Endometrium (tissue), 2 donors: ENCODE results near the gene CHAD.
A peak's percentile ranks its signal among the peaks of the same experiment; 100 is the strongest.
"Not testable (repeated sequence)": the region's sequence is repeated elsewhere in the genome, so short reads cannot be mapped to it uniquely, and the experiment has no call there.

Experiments
- FAIRE-seq: peaks from 2 replicates; lab custom pipeline; 2012; peaks lifted over from hg19 to GRCh38; lab: Jason Lieb, UNC
- donor health status: control.
- donor health status: control.

The CHAD gene

DNA sequence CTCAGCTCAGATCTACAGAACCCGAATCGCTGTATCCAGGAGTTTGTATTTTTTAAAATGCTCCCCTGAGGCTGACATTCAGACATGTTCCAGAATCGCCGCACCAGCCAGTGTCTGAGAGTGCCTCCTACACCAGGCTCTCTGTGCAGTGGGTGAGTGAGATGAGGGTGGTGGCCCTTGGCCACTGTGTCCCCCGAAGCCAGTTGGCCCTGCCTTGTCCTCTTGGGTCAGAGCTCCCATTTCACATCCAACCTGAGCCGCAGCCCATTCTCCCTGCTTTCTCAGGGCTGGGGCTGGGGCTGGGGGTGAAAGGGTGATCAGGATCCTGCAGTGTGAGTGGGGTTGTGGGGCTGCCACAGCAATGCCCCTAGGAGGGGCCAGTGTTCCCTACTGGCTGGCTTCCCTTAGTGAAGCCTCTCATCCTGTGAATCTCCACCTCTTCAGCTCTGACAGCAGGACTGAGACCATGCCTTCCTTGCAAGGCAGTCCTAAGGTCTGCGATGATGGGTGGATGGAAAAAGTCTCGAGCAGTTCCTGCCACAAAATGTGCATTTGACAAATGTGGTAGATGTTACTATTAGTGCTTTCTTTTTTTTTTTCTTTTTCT is 26.6 kb upstream of the CHAD start:
- FAIRE-seq, result no peak

DNA sequence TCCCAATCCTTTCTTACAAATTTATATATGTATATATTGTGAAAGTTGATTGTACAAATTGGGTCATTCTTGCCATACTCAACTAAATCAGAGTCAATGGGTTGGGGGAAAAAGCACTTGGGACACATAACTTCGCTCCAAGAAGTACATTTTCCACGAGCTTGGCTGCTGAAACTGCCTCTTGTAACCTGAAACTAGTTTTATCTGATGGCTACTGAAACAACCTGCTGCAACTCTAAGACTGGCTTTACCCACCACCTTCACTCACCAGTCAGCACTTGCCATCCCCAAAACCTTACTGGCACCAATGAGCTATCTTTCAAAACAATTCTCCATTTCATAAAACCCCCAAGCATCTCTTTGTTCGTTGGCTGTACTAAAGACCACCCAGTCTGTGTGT is 25.1 kb upstream of the CHAD start:
- no peak for FAIRE-seq

DNA sequence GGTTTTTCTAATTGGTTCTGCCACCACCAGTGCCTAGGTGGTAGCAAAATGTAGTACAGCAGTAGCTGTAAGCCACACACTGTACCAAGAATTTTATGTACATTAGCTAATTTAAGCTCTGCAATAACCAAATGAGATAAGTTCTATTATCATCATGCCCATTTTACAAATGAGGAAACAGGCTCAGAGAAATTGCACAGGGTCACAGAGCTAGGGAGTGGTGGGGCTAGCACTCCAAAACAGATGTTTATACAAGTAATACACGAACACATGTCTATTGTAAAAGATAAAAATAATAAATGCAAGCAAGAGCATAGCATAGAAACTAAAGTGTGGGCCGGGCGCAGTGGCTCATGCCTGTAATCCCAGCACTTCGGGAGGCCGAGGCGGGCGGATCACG is 23.5 kb upstream of the CHAD start:
- no peak for FAIRE-seq

DNA sequence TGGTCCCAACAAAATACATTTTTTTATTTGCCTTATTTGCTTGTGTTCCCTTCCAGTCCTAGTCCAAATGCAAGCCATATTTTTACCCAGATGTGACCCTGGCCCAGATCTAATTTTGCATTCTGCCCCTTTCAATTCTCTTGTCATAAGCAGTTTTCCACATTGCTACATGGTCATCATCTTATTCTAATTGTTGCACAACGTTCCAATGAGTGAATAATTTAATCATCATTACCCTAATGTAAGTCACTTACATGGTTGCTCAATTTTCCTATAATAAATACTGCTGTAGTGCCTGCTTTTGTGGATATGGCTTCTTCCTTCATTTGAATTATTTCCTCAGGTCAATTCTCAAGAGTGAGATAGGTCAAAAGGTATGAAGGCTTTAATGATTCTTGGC is 22.8 kb upstream of the CHAD start:
- FAIRE-seq, result no peak

DNA sequence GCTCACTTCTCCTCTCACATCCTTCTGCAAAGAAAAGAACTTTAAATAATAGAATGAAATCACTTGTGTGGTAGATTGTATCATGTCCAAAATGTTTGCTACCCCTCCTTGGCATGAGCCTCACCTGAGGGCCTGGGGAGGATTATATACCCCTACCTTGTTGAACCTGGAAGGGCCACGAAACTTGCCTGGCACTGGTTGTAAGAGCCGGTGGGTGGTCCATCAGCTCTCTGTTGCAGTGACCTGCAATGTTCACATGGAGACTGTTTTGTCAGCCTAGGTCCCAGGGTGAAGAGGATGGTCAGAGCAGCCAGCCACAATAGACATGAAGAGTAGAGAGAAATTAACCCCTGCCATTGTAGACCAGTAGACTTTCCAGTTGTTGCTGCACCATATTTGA is 20.2 kb upstream of the CHAD start:
- FAIRE-seq, result no peak

DNA sequence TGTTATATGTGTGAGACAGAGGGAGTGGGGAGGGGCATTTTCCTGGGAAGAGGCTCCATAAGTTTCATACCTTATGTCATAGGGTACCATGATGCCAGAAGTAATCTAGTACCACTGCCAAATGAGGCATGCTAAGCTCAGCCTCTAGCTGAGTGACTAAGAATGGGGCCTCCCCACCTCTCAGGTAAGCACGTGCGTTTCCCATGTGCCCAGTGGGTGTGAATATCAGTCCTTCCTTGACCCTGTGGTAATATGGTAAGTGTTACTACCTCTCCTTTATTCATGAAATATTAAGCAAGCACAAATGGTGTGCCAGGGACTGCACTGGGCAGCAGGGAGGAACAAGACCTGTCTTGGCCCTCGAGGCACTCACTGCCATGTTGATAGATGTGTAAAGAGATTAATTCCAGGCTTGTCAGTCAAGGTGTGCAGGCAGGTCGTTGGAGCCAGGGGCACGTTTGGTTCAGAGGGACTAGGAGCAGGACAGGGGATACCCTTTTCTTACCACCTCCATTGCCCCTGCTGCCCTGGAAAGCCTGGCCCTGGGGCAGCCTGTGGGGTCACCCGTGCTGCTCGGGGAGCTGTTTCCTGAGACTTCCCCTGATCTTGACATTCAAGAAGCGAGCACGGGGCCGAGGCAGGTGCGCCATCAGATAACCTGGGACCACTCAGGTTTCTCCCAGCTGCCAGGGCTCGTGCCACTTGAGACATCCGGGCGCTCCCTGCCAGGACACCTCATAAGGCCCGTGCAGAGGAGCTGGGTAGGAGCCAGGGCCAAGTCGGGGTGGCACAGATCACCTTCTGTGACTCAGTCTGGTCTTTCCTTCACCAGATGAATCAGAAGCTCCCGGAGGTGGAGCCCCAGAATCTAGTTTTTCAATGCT is 18.8 kb upstream of the CHAD start:
- no peak for FAIRE-seq

DNA sequence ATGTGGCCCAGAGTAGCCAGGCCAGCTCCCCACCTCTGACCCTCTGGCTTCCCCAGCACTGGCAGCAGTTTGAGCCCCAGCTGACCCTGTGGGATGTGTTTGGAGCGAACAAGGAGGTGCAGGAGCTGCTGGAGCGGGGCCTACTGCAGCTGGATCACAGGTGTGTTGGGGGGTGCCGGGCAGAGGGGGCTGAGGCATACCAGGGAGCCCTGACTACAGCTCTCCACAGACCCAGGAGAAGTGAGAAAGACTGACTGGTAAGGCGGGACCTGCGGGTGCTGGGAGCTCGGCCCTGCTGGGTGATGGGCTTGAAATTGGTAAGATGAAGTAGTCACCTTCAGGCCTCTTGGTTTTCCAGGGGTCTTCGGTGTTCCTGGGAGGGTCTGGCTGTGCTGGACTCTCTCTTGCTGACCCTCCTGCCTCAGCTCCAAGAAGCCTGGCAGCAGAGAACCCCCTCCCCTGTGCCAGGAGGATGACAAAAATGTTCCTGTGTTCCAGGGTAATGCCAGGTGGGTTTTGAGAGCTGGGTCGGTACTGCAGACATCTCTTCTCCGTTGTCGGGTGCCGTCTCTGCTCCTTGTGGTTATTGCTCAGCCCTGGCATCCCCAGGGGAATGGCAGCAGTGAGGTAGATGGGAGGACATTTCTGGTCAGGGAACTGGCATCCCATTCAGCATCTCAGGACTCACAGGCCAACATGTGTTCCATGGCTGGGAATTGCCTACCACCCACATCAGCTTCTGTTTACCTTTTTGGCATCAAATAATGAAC is 15.9 kb upstream of the CHAD start:
- no peak for FAIRE-seq

DNA sequence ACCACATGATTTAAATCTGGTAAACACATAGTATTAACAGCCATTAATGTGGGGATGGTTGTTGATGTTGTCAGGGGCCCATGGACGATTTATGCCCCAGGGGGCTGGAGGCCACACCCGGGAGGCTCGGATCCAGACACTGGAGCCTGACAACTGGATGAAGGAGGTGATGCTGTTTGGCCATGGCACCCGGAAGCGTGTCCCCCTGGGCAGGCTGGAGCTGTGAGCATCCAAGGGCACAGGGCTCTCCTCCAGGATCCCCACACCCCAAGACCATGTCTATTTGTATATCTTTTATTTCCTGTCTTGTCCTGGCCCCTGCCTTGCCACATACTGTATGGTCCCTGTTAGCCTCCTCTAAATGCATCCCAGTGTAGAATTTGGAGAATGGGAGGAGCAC is 14.6 kb upstream of the CHAD start:
- FAIRE-seq, result no peak

DNA sequence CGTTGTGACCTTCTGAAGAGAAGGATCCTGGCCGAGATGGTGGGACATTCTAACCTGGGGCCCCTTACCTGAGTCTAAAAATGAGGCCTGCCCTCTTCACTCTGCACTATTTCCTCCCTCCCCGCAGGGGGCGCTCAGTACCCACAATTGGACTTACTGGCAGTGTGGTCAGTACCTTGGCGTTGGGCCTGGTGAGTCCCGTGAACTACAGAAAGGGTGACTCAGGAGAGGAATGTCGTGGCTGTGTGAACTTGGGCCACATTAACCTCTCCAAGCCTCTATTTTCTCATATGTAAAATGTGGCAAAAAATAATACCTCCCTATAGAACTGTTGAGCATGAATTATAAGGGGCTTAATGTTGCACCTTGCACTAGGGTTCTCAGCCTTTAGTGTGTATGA is 13.8 kb upstream of the CHAD start:
- peak; percentile 62 for FAIRE-seq

DNA sequence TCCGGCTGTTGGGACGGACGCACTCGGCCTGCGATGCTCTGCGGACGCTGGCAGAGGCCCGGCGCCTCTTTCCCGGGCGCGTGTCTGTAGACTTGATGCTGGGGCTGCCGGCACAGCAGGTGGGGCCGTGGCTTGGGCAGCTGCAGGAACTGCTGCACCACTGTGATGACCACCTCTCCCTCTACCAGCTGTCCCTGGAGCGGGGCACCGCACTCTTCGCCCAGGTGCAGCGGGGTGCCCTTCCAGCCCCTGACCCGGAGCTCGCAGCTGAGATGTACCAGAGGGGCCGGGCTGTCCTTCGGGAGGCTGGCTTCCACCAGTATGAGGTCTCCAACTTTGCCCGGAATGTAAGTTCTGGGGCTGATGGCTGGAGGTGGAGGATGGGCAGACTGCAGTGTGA is 13.4 kb upstream of the CHAD start:
- FAIRE-seq, result no peak

DNA sequence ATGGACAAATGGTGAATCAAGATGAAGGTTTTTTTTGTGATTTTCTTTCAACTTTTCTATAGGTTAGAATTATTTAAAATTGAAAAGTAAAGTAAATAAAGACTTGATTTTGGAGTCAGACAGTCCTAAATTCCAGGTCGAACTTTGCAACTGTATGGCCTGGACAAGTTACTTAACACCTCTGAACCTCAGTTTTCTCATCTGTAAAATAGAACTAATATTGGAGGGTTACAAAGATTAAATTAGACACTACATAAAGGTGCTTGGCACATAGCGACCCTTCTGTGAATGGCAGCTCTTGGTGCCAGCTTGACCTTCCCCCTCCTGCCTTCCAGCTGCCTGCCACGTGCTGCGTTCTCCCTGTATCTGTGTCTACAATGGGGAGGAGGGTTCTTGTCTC is 13.0 kb upstream of the CHAD start:
- FAIRE-seq, result no peak

DNA sequence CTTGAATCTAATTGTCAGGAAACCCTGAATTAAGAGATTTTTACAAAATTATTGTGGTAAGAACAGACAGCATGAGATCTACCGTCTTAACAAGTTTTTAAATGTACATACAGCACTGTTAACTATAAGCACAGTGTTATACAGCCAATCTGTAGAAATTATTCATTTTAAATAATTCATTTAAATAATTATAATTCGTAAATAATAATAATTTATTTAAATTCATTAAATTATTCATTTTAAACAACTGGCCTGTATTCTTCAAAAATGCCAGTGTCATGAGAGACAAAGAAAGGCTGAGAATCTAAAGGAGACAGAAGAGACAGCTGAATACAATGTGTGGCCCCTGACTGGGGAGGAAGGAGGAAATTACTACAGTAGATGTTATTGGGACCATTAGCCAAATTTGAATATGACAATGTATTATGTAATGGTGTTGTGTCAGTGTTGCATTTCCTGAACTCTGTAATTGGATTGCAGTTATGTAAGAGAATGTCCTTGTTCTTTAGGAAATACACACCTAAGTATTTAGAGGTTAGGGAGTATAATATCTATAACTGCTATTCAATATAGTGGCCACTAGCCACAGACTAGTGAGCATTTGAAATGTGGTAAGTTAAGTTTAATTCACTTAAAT is 12.3 kb upstream of the CHAD start:
- FAIRE-seq, result no peak

DNA sequence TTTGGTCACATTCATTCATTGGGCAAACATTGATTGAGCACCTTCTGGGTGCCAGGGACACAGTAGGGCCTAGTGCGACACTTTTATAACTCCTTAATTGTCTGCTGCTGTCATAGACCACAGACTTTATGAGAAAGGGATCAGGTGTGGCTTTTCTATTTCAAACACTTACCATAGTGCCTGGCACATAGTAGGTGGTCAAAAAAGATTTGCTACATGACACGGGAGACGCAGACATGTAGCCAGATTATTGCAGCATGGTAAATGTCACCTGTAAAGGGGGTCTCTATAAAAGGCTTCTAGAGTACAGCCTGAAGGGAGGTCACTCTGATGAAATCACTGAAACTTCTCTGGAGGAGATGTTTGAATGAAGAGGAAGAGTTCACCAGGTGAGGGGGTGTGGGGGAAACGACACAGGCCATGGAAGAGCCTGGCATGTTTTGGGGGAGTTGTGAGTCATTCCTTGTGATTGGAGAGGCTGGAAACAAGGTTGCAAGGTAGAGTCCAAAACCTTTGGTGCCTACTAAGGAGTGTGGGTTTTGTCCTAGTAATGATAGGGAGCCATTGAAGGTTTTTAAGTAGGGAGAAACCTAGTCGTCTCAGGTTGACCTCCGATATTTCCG is 11.6 kb upstream of the CHAD start:
- no peak for FAIRE-seq

DNA sequence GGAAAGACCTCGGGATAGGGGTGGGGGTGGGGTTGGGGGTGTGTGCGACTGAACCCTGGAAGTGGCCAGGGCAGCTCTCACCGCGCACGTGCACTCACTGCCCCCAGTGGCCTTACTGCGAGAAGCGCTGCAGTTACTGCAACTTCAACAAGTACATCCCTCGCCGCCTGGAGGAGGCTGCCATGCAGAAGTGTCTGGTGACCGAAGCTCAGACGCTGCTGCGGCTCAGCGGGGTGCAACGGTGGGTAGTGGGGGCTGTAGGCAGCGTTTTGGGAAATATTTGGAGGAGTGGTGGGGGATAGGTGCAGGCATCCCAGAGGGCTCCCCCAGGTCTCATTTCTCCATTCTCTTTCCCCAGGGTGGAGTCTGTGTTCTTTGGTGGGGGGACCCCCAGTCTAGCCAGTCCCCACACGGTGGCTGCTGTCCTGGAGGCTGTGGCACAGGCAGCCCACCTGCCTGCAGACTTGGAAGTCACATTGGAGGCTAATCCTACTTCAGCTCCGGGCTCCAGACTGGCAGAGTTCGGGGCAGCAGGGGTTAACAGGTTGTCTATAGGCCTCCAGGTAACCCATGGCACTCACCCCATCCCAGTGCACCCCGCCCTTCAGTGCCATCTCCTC is 11.0 kb upstream of the CHAD start:
- FAIRE-seq, result no peak

DNA sequence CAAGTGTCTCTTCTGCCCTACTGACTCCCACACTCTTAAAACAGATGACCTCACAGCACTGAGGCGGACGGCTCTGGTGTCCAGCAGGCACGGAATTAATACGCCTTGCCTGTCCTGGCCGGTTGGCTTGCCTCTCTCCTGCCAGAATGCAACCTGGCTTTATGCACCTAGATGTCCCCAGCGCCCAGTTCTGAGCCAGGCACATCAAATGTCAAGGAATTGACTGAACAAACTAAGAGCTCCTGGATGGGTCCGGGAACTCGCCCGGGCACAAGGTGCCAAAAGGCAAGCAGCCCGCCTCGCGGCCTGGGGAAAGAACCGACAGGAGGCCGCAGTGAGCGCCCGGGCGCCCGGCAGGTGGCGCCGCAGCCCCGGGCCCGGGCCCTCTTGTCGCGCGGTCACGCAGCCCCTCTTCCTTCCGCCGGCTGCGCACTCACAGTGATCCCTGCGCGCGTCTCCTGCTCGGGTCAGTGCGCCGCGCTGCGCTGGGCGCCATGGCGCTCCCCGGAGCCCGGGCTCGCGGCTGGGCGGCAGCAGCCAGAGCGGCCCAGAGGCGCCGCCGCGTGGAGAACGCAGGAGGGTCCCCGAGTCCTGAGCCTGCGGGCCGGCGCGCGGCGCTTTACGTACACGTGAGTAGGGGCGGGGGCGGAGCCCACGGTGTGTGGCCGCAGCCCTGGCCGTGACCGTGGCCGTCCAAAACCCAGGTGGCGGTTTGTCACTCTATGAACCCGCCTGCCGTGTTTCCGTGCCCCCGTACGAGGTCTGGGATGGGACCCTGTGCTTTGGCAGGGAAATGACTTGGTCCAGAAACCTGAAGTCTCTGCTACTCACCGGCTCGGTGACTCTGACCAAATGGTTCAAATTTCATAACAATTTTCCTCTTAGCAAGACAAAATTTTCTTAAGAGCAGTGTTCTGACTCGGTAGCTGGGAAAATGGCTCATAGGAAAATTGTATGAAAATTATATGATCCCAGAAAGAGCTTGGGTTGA is 10.0 kb upstream of the CHAD start, which contains the start of gene RSAD1:
Gene RSAD1 (plus strand): TSS at position 470 of the 991 bp plus-strand sequence. CDS start 25 bp downstream, at position 495.
- FAIRE-seq, result no peak

DNA sequence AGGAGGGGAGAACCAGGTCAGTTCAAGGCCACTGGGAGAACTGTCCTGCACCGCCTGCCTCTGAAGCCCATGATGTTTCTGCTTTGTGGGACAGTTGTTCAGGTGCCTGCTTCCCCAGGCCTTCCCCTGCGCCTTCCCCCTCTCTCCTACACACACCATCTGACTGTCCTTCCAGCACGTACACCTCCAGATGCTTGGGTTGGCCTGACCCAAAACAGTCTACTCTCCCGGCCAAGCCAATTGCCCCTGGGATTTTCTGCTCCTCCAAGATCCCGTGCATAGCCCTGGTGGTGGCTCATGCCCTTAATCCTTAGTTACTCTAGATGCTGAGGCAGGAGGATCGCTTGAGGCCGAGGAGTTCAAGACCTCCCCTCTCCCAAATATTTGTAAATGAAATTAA is 9.3 kb upstream of the CHAD start:
- no peak for FAIRE-seq

DNA sequence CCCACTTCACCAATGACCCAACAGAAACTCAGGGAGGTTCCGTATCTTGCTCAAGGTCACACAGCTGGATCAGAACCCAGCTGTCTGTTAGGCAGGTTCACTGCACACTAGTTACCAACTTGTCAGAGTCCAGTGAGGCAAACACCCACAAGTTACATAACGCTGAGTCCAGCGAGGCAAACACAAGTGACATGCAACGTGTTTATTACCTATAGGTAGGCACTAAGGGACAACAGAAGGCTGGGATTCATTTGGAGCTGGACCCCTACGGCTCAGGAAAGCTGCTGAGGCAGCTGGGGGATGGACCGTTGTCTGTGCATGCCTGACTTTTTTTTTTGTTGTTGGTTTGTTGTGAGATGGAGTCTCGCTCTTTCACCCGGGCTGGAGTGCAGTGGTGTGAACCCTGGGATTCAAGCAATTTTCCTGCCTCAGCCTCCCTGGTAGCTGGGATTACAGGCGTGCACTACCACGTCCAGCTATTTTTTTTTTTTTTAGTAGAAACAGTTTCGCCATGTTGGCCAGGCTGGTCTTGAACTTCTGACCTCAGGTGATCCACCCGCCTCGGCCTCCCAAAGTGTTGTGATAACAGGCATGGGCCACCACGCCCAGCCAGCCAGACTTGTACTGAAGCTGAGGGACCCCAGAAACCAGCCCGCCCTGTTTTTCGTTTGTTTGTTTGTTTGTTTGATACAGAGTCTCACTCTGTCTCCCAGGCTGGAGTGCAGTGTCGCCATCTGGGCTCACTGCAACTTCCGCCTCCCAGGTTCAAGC is 8.1 kb upstream of the CHAD start:
- FAIRE-seq, result no peak

DNA sequence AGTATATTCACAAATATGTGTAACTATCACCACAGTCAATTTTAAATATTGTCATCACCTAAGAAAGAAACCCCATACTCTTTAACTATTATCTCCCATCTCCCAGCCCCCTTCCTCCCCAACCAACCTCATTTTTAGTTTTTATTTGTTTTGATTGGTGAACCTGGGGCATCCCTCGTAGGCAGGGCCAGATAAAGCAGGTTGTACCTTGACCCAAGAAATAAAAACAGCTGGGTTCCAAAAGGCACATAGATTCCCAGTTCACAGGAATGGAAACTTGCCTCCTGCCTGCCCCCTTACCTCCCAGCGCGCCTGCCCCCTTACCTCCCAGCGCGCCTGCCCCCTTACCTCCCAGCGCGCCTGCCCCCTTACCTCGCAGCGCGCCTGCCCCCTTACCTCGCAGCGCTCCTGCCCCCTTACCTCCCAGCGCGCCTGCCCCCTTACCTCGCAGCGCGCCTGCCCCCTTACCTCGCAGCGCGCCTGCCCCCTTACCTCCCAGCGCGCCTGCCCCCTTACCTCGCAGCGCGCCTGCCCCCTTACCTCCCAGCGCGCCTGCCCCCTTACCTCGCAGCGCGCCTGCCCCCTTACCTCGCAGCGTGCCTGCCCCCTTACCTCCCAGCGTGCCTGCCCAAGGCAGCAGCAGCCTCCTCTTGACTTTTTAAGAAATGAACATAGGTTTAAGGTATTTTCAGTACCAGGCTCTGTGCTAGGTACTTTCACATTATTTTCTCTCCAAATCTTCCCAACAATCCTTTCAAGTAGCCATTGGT is 7.3 kb upstream of the CHAD start:
- FAIRE-seq, result not testable (repeated sequence)

DNA sequence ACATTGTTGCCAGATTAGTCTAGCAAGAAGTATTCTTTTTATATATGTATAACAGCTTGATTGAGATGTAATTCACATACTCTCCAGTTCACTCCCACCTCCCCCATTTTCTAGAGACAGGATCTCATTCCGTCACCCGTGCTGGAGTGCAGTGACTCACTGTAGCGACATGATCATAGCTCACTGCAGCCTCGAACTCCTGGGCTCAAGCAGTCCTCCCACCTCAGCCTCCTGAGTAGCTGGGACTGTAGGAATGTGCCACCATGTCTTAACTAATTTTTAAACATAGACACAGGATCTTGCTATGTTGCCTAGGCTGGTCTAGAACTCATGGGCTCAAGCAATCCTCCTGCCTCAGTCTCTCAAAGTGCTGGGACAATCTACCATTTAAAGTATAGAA is 6.7 kb upstream of the CHAD start:
- no peak for FAIRE-seq
